ENCODE data around the gene CNNM4. TPM values are rescaled to one million over a fixed set of nuclear protein-coding genes. Genes with fewer than 3 reads are reported as not detected.

The CNNM4 gene
- total RNA-seq, 2 donors from 2014 or later = 6.5 TPM

GRCh38 chr2:96853321-96853720 lies 92.6 kb downstream of the CNNM4 start:
- no peak for ATAC-seq (ENCODE audit: insufficient number of reproducible peaks, low FRiP score, low read depth)
- no peak overlapping the region for H3K4me3 ChIP-seq
- no peak overlapping the region for H3K27ac ChIP-seq
- TF ChIP-seq CTCF (IDR thresholded peaks at IDR 0.05) = no peak
- H3K4me1 ChIP-seq (ENCODE audit: control insufficient read depth in 1 of 2, low read depth in 2 of 2) = peaks cover 7 to 10% of the 10 kb centered on the region in 2 donors
- DNase-seq (ENCODE audit: low spot score) = no peak
- H3K9me3 ChIP-seq = no peaks in the 10 kb centered on the region
- H3K36me3 ChIP-seq = peaks cover 26% of the 10 kb centered on the region
- H3K27me3 ChIP-seq (replicated peaks; ENCODE audit: insufficient read depth) = no peaks in the 10 kb centered on the region

- Histone ChIP-seq H3K27ac (peak overlapping the region; percentile 42 to 86), H3K9me3 (no peaks in the 10 kb centered on the region), H3K27me3 (replicated peaks; ENCODE audit: insufficient read depth) (no peaks in the 10 kb centered on the region), H3K4me1 (ENCODE audit: control insufficient read depth in 1 of 2, low read depth in 2 of 2) (peaks cover 16 to 30% of the 10 kb centered on the region in 2 donors), H3K36me3 (peaks cover 30% of the 10 kb centered on the region), H3K4me3 (peak overlapping the region; percentile 93)
- DNase-seq (ENCODE audit: low spot score) (no peak), ATAC-seq (ENCODE audit: insufficient number of reproducible peaks, low FRiP score, low read depth) (no peak)
- TF ChIP-seq CTCF (IDR thresholded peaks at IDR 0.05) = no peak
These were observed 96.3 kb downstream of the CNNM4 start for GRCh38 chr2:96856776-96857666.

GRCh38 chr2:96857667-96858372 lies 97.1 kb downstream of the CNNM4 start, which contains the start of gene ANKRD39:
TSS of gene ANKRD39 (minus strand) at chr2:96858016. CDS start at chr2:96857987, 29 bp downstream.
- Histone ChIP-seq H3K4me3 (peak within 1 kb of the TSS; percentile 93), H3K9me3 (no peaks in the 10 kb centered on the region), H3K4me1 (ENCODE audit: control insufficient read depth in 1 of 2, low read depth in 2 of 2) (peaks cover 16 to 30% of the 10 kb centered on the region in 2 donors), H3K27ac (peak within 1 kb of the TSS; percentile 75 to 86), H3K36me3 (peaks cover 33% of the 10 kb centered on the region), H3K27me3 (replicated peaks; ENCODE audit: insufficient read depth) (no peaks in the 10 kb centered on the region)
- peak; percentile 91 for DNase-seq (ENCODE audit: low spot score)
- peak; percentile 96 for ATAC-seq (ENCODE audit: insufficient number of reproducible peaks, low FRiP score, low read depth)
- peak; percentile 69 for TF ChIP-seq CTCF (IDR thresholded peaks at IDR 0.05)

- peak overlapping the region; percentile 93 for H3K4me3 ChIP-seq
These were observed 98.5 kb downstream of the CNNM4 start for GRCh38 chr2:96859099-96859649.

More at GRCh38 chr2:96859099-96859649, 98.5 kb downstream of the CNNM4 start:
- TF ChIP-seq CTCF (IDR thresholded peaks at IDR 0.05) = peak; percentile 1
- Histone ChIP-seq H3K4me1 (ENCODE audit: control insufficient read depth in 1 of 2, low read depth in 2 of 2) (peaks cover 16 to 30% of the 10 kb centered on the region in 2 donors), H3K36me3 (peaks cover 36% of the 10 kb centered on the region), H3K9me3 (no peaks in the 10 kb centered on the region), H3K27ac (peak overlapping the region; percentile 75 to 86), H3K27me3 (replicated peaks; ENCODE audit: insufficient read depth) (no peaks in the 10 kb centered on the region)
- ATAC-seq (ENCODE audit: insufficient number of reproducible peaks, low FRiP score, low read depth) (no peak), DNase-seq (ENCODE audit: low spot score) (no peak)
